ENCODE data around the gene ARL15. TPM values are rescaled to one million over a fixed set of nuclear protein-coding genes. Genes with fewer than 3 reads are reported as not detected.

The ARL15 gene
- total RNA-seq, 4 donors from 2014 or later = 10.6 to 24.0 (median 18.9) TPM

GRCh38 chr5:54212331-54212730 is 98.0 kb downstream of the ARL15 start:
- WGBS, 2 donors (ENCODE audit: low coverage in 1 of 2) = 80 to 89% methylated on average over 1 of the region's 1 CpG
- TF ChIP-seq POLR2A (IDR thresholded peaks at IDR 0.05) (no peak), POLR2AphosphoS5 (IDR thresholded peaks at IDR 0.05) (no peak), EP300 (IDR thresholded peaks at IDR 0.05) (no peak), CTCF (IDR thresholded peaks at IDR 0.05) (no peak)
- H3K36me3 ChIP-seq = no peaks in the 10 kb centered on the region
- ATAC-seq = no peak
- no peak overlapping the region for H3K27ac ChIP-seq
- peaks cover 0 to 7% (median 0%) of the 10 kb centered on the region in 3 donors for H3K4me1 ChIP-seq
- H3K9me3 ChIP-seq = no peaks in the 10 kb centered on the region
- no peaks in the 10 kb centered on the region for H3K27me3 ChIP-seq
- no peak overlapping the region for H3K4me3 ChIP-seq

GRCh38 chr5:54211912-54212311 is 98.5 kb downstream of the ARL15 start:
- H3K36me3 ChIP-seq = no peaks in the 10 kb centered on the region
- no peaks in the 10 kb centered on the region for H3K27me3 ChIP-seq
- H3K9me3 ChIP-seq = no peaks in the 10 kb centered on the region
- H3K4me1 ChIP-seq = peaks cover 0 to 7% (median 0%) of the 10 kb centered on the region in 3 donors
- TF ChIP-seq POLR2A (IDR thresholded peaks at IDR 0.05) = no peak
- no peak for TF ChIP-seq CTCF (IDR thresholded peaks at IDR 0.05)
- TF ChIP-seq POLR2AphosphoS5 (IDR thresholded peaks at IDR 0.05) = no peak
- TF ChIP-seq EP300 (IDR thresholded peaks at IDR 0.05) = no peak
- 76 to 80% methylated on average over 3 of the region's 3 CpGs for WGBS, 2 donors (ENCODE audit: low coverage in 1 of 2)
- no peak for ATAC-seq
- no peak overlapping the region for H3K27ac ChIP-seq
- H3K4me3 ChIP-seq = no peak overlapping the region

DNA sequence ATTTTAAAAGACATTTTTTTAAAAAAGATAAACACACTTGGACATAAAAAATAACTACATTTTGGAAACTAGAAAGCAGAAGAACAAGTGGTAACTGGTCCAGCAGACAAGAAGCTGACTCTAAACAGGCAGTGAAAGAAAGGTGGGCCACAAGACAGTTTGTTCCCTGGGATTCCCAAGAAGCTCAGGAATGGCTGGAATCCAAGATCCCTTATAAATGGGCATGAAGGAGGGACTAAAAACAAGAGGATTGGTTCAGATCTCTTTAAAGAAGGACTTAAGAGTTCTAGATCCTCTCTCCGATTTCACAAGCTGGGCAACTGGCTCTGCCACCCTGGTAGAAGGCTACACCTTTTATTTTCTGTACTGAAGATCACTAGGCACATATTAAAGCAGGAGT is 102.8 kb downstream of the ARL15 start:
- Histone ChIP-seq H3K4me3 (no peak overlapping the region), H3K27me3 (no peaks in the 10 kb centered on the region), H3K27ac (no peak overlapping the region), H3K9me3 (no peaks in the 10 kb centered on the region), H3K36me3 (no peaks in the 10 kb centered on the region), H3K4me1 (peaks cover 0 to 7% (median 0%) of the 10 kb centered on the region in 3 donors)
- ATAC-seq = no peak
- WGBS, 2 donors (ENCODE audit: low coverage in 1 of 2) = 100% methylated on average over 1 of the region's 1 CpG
- no peak for TF ChIP-seq POLR2AphosphoS5 (IDR thresholded peaks at IDR 0.05)
- no peak for TF ChIP-seq EP300 (IDR thresholded peaks at IDR 0.05)
- no peak for TF ChIP-seq POLR2A (IDR thresholded peaks at IDR 0.05)
- TF ChIP-seq CTCF (IDR thresholded peaks at IDR 0.05) = no peak

- H3K4me3 ChIP-seq = no peak overlapping the region
- TF ChIP-seq POLR2AphosphoS5 (IDR thresholded peaks at IDR 0.05) = no peak
- 87 to 88% methylated on average over 6 to 7 of the region's 7 CpGs for WGBS, 2 donors (ENCODE audit: low coverage in 1 of 2)
- peaks cover 0 to 7% (median 0%) of the 10 kb centered on the region in 3 donors for H3K4me1 ChIP-seq
- H3K36me3 ChIP-seq = no peaks in the 10 kb centered on the region
- ATAC-seq = no peak
- no peak overlapping the region for H3K27ac ChIP-seq
- H3K9me3 ChIP-seq = no peaks in the 10 kb centered on the region
- H3K27me3 ChIP-seq = no peaks in the 10 kb centered on the region
Observed at GRCh38 chr5:54206580-54207229, 103.7 kb downstream of the ARL15 start.

GRCh38 chr5:54205918-54206317 is 104.5 kb downstream of the ARL15 start:
- no peaks in the 10 kb centered on the region for H3K9me3 ChIP-seq
- 88 to 100% methylated on average over 1 of the region's 1 CpG for WGBS, 2 donors (ENCODE audit: low coverage in 1 of 2)
- peaks cover 0 to 7% (median 0%) of the 10 kb centered on the region in 3 donors for H3K4me1 ChIP-seq
- no peak overlapping the region for H3K4me3 ChIP-seq
- TF ChIP-seq EP300 (IDR thresholded peaks at IDR 0.05) (no peak), CTCF (IDR thresholded peaks at IDR 0.05) (no peak), POLR2AphosphoS5 (IDR thresholded peaks at IDR 0.05) (no peak), POLR2A (IDR thresholded peaks at IDR 0.05) (no peak)
- ATAC-seq = no peak
- no peaks in the 10 kb centered on the region for H3K27me3 ChIP-seq
- H3K36me3 ChIP-seq = no peaks in the 10 kb centered on the region
- no peak overlapping the region for H3K27ac ChIP-seq
